Fibroblast of skin of left quadriceps (primary cell): ENCODE results near the gene NR2C2AP.

ENCODE experiments used
- DNase-seq, 2 experiments: peaks; one replicate each; pipeline ENCODE4 v3.0.0-alpha.2; 2013; ENCODE audit warnings: low read depth in 2 of 2

Gene NR2C2AP

GRCh38 chr19:19214892-19215291 lies 11.7 kb upstream of the NR2C2AP start:
- DNase-seq: no peak

- no peak for DNase-seq
Measured at GRCh38 chr19:19214159-19214490, 10.9 kb upstream of the NR2C2AP start.

DNA sequence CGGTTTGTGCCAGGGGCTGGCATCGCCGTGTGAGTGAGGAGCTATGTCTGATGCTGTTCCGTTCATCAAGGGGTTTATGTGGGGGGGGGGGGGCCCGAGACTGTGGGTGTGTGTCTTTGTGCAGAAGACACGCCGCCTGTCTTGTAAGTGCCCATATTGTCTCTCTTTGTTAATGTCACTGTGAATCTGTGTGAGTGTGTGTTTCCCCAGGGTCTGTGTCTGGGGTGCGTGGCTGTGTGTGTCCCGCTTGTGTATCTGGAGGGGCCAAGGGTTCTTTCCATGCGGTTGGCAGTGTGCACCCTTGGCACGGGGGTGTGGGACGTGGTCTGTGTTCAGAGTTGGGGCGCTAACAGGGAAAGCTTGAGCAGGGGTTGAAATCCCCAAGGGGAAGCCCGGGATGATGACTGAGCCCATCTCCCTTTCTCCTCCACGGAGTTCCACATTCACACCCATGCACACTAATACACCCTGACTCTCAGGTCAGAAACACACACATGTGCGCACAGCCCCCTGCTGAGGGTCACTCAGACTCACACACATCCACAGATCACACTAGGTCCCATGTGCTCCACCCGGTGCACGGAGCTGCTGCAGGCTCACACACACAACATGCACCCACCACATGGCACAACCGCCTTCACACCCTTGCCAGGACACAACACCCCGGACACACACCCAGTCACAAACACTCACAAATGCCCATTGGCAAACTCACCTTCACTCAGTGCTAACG lies 10.4 kb upstream of the NR2C2AP start:
- DNase-seq: no peak

GRCh38 chr19:19212916-19213315 lies 9.7 kb upstream of the NR2C2AP start:
- no peak for DNase-seq

DNA sequence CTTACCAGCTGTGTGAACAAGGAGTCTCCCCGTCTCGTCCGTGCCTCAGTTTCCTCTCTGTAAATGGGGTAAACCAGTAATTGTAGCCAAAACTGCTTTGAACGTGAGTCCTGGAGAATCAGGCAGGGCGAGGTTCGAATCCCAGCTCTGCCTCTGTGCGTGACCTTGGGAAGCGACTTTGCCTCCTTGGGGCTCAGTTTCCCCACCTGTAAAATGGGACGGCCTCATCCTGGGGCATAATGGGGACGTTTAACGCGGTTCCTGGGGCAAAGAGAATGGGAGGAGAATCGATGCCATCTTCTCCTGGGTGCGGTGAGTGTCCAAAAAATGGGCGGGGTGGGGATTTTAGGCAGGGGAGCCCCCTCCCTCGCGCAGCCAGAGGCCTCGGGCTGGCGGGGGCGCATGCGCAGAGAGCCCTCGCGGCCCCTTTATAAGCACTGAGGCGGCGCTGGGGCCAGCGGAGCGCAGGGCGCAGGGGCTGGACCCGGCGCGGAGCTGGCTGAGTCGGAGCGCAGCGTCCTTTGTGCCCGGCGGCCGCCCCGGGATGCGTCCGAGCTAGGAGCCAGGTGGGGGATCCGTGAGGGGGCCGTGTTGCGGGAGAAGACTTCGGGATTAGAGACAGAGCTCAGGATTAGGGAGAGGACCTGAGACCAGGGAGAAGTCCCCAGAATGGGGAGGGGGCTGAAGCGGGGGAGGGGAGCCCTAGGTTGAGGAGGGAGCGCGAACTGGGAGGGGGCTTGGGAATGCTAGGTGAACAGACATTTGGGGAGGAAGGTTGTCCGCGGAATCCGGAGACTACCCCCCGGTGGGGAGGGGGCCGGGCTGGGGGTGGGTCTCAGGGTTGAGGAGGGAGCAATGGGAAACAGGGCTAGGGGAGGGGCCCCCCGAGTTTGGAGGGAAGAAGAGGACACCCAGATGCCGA lies 8.5 kb upstream of the NR2C2AP start, which contains the start of gene NCAN:
NCAN (plus strand) TSS at position 460 of the 922 bp plus-strand sequence. CDS start 4,996 bp downstream, outside the sequence.
- no peak for DNase-seq

GRCh38 chr19:19209372-19209771 lies 6.2 kb upstream of the NR2C2AP start:
- DNase-seq: no peak

GRCh38 chr19:19207637-19208572 lies 4.7 kb upstream of the NR2C2AP start:
- no peak for DNase-seq

- no peak for DNase-seq
Measured at GRCh38 chr19:19206938-19207337, 3.7 kb upstream of the NR2C2AP start.

GRCh38 chr19:19205416-19206410 lies 2.5 kb upstream of the NR2C2AP start:
- no peak for DNase-seq

DNA sequence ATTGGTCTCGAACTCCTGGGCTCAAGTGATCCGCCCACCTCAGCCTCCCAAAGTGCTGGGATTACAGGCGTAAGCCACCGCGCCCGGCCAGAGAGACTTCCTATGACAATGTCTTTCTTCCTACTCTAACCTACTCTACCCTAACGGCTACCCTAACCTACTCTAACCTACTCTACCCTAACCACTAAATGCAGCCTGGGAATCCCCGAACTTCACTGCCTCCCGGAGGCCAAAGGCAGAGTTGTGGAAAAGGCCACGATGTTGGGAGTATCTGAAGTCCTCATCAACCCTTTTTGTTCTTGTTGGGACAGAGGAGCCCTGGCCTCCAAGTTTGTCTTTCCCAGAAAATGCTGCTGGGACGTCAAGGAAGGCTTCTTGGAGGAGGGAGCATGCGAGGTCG lies 967 bp upstream of the NR2C2AP start:
- DNase-seq: no peak

GRCh38 chr19:19202707-19203011 lies 555 bp downstream of the NR2C2AP start:
- DNase-seq: no peak

GRCh38 chr19:19201697-19202630 lies 1.2 kb downstream of the NR2C2AP start:
- no peak for DNase-seq

DNA sequence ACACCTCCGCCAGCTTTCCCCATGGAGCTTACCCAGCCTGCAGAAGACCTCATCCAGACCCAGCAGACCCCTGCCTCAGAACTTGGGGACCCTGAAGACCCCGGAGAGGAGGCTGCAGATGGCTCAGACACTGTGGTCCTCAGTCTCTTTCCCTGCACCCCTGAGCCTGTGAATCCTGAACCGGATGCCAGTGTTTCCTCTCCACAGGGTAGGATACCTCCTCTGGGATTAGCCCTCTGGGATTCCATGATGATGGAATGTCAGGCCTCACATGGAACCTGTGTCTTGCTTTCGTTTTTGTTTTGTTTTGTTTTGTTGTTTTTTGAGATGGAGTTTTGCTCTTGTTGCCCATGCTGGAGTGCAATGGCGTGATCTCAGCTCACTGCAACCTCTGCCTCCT lies 9.3 kb downstream of the NR2C2AP start:
- no peak for DNase-seq

DNA sequence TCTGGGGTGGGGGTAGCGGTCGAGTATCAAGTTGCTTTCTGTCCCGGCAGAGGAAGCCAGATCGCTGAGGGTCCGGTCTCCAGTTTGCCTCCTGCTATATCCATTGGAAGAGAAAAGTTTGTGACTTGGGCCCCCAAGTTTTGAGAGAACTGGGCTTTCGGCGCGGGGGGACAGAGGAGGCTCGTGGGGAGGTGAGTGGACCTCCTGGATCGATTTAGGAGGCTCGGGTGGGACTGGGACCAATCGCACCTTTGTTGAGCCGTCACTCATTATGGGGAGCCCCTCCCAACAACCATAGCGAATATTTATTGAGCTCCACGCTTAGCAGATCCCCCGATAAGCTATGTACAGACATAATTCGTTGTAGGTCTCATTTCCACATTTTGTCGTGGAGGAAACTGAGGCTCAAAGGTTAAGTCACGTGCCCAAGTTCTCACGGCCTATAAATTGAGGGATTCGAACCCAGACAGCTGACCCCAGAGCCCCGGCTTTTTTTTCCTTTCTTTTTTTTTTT lies 10.2 kb downstream of the NR2C2AP start:
- no peak for DNase-seq

- DNase-seq: peak; percentile 99
Measured at GRCh38 chr19:19192078-19192882, 10.9 kb downstream of the NR2C2AP start, which contains the start of the genes BORCS8 and RFXANK. Gene BORCS8 (minus strand): TSS chr19:19192152. CDS start chr19:19192117, 35 bp downstream. Gene RFXANK (plus strand): TSS chr19:19192258. CDS start chr19:19193947, 1,689 bp downstream.

- DNase-seq: no peak
Measured at GRCh38 chr19:19191768-19192077, 11.5 kb downstream of the NR2C2AP start.

GRCh38 chr19:19186742-19187141 lies 16.5 kb downstream of the NR2C2AP start:
- DNase-seq: no peak
